Progenitor cell of endocrine pancreas (in vitro differentiated cells): ENCODE results near the gene ITPKC. TPM values are rescaled to one million over a fixed set of nuclear protein-coding genes. Genes with fewer than 3 reads are reported as not detected.
"Not testable (repeated sequence)": the region's sequence is repeated elsewhere in the genome, so short reads cannot be mapped to it uniquely, and the experiment has no call there.

Experiments used
- DNase-seq: peaks from one replicate; pipeline ENCODE4 v3.0.0; 2021; ENCODE audit warnings: low spot score; ENCODE audit not compliant: unreplicated experiment
- H3K27ac Mint-ChIP-seq: 2 replicates; pipeline ENCODE4 v1.8.0; 2021; ENCODE audit warnings: mild to moderate bottlenecking, moderate library complexity, mixed read lengths
- H3K27me3 Mint-ChIP-seq: 2 replicates; pipeline ENCODE4 v1.8.0; 2021; ENCODE audit warnings: mixed read lengths
- H3K36me3 Mint-ChIP-seq: 2 replicates; pipeline ENCODE4 v1.8.0; 2022; ENCODE audit warnings: mixed read lengths; ENCODE audit not compliant: insufficient read depth
- H3K4me1 Mint-ChIP-seq: 2 replicates; pipeline ENCODE4 v1.8.0; 2021; ENCODE audit warnings: low read depth, mixed read lengths
- H3K4me3 Mint-ChIP-seq: 2 replicates; pipeline ENCODE4 v1.8.0; 2021; ENCODE audit warnings: low read depth, mild to moderate bottlenecking, moderate library complexity, mixed read lengths
- H3K9me3 Mint-ChIP-seq: 2 replicates; pipeline ENCODE4 v1.8.0; 2021; ENCODE audit warnings: low read depth, mixed read lengths
- total RNA-seq: library from RNA; stranded (reverse); gene quantifications from 2 replicates; pipeline ENCODE4 v1.2.1, GENCODE V29; 2021
- TF ChIP-seq, protein P1 (sequence below): fragments of 200-600 bp; sonication (generic); IDR thresholded peaks from one replicate; pipeline ENCODE4 v1.5.0; 2021; ENCODE audit warnings: antibody characterized with exemption, mild to moderate bottlenecking; ENCODE audit not compliant: unreplicated experiment

ITPKC gene
- total RNA-seq, 1 donor from 2014 or later, result 20.1 TPM

DNA sequence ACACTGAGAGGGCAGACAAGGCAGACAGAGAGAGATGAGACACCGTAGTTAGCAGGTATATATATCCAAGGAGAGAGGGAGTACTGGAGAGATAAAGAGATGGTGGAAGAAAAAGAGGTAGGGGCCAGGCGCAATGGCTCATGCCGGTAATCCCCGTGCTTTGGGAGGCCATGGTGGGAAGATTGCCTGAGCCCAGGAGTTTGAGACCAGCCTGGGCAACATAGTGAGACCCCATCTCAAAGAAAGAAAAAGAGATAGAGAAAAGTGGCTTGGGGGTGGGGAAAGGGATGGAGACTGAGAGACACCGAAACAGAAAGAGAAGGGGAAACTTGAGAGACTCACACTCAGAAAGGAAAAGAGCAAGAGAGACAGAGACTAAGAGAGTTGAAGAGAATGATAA is 63.7 kb downstream of the ITPKC start:
- H3K4me3 Mint-ChIP-seq, result peak overlapping the region; percentile 6

DNA sequence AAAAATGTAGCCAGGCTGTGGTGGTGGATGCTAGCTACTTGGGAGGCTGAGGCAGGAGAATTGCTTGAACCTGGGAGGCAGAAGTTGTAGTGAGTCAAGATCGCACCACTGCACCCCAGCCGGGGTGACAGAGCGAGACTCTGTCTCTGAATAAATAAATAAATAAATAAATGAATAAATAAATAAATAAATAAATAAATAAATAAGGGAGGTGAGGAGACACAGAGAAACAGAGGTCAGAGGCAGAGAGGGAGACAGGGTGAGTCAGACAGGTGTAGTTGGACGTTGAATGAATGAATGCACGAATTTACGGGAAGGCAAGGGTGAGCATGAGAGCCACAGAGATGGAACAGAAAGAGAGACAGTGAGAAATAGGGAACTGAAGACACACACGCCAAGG is 64.2 kb downstream of the ITPKC start:
- H3K9me3 Mint-ChIP-seq, result no peaks in the 10 kb centered on the region
- no peak for DNase-seq
- H3K4me1 Mint-ChIP-seq, result peaks cover 10% of the 10 kb centered on the region
- TF ChIP-seq, protein P1, sequence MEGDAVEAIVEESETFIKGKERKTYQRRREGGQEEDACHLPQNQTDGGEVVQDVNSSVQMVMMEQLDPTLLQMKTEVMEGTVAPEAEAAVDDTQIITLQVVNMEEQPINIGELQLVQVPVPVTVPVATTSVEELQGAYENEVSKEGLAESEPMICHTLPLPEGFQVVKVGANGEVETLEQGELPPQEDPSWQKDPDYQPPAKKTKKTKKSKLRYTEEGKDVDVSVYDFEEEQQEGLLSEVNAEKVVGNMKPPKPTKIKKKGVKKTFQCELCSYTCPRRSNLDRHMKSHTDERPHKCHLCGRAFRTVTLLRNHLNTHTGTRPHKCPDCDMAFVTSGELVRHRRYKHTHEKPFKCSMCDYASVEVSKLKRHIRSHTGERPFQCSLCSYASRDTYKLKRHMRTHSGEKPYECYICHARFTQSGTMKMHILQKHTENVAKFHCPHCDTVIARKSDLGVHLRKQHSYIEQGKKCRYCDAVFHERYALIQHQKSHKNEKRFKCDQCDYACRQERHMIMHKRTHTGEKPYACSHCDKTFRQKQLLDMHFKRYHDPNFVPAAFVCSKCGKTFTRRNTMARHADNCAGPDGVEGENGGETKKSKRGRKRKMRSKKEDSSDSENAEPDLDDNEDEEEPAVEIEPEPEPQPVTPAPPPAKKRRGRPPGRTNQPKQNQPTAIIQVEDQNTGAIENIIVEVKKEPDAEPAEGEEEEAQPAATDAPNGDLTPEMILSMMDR, result no peak
- H3K36me3 Mint-ChIP-seq, result peaks cover 7% of the 10 kb centered on the region
- no peaks in the 10 kb centered on the region for H3K27me3 Mint-ChIP-seq
- no peak overlapping the region for H3K27ac Mint-ChIP-seq
- no peak overlapping the region for H3K4me3 Mint-ChIP-seq

More for the DNA sequence above, 63.7 kb downstream of the ITPKC start:
- no peaks in the 10 kb centered on the region for H3K9me3 Mint-ChIP-seq
- H3K36me3 Mint-ChIP-seq, result peaks cover 7% of the 10 kb centered on the region
- DNase-seq, result no peak
- no peak overlapping the region for H3K27ac Mint-ChIP-seq
- peaks cover 10% of the 10 kb centered on the region for H3K4me1 Mint-ChIP-seq
- no peaks in the 10 kb centered on the region for H3K27me3 Mint-ChIP-seq
- TF ChIP-seq, protein P1, result no peak

DNA sequence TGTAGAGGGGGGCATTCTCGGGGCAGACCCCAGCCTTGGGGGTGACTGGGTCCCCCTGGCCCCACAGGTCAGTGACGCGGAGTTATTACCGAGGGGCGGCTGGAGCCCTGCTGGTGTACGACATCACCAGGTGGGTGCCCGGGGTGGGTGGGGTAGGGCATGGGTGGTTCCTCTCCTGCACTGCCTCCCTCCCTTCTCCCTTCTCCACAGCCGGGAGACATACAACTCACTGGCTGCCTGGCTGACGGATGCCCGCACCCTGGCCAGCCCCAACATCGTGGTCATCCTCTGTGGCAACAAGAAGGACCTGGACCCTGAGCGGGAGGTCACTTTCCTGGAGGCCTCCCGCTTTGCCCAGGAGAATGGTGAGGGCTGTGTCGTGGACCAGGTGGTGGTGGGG is 66.8 kb downstream of the ITPKC start:
- DNase-seq, result no peak
- Mint-ChIP-seq H3K9me3 (no peaks in the 10 kb centered on the region), H3K4me3 (no peak overlapping the region), H3K27ac (no peak overlapping the region), H3K36me3 (peaks cover 9% of the 10 kb centered on the region), H3K4me1 (peaks cover 2% of the 10 kb centered on the region), H3K27me3 (no peaks in the 10 kb centered on the region)
- TF ChIP-seq, protein P1, result no peak

DNA sequence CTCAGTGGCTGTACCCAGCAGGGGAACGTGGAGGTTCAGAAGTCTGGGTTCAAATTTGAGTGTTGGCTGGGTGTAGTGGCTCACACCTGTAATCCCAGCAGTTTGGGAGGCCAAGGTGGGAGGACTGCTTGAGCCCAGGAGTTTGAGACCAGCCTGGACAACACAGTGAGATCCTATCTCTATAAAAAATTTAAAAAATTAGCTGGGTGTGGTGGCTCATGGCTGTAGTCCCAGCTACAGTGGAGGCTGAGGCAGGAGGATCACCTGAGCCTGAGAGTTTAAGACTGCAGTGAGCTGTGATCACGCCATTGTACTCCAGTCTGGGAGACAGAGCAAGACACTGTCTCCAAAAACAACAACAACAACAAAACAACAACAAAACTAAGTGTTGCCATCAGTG is 67.2 kb downstream of the ITPKC start:
- not testable (repeated sequence) for DNase-seq, H3K27ac Mint-ChIP-seq, H3K9me3 Mint-ChIP-seq, H3K36me3 Mint-ChIP-seq, H3K27me3 Mint-ChIP-seq, H3K4me1 Mint-ChIP-seq, H3K4me3 Mint-ChIP-seq

DNA sequence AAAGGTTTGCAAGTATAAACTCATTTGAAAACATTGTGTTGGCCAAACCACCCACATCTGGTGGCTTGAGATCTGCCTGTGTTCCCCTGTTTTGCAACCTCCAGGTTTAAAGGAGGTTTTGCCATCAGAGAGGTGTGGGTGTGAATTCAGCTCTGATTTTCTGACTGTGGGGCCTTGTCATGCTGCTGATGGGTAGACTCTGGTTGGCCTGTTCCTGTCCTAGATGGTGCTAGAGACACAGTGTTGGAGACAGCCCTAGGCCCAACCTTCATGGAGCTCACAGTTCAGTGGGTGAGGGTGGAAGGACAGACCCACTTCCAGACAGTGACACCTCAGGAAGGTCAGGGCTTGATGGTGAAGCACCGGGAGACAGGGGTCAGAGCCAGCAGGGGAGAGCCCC is 68.6 kb downstream of the ITPKC start:
- Mint-ChIP-seq H3K9me3 (no peaks in the 10 kb centered on the region), H3K4me3 (no peak overlapping the region), H3K4me1 (no peaks in the 10 kb centered on the region), H3K27me3 (no peaks in the 10 kb centered on the region), H3K36me3 (peaks cover 15% of the 10 kb centered on the region), H3K27ac (no peak overlapping the region)
- TF ChIP-seq, protein P1, result no peak
- DNase-seq, result no peak
